Measurements from ENCODE around the gene FSTL1. TPM values are rescaled to one million over a fixed set of nuclear protein-coding genes. Genes with fewer than 3 reads are reported as not detected.

The FSTL1 gene
- total and polyA plus RNA-seq, 2 of the 8 experiments (the other 6 are each of a cell fraction or from before 2014, with no cell fraction given): 158 to 516 TPM

DNA sequence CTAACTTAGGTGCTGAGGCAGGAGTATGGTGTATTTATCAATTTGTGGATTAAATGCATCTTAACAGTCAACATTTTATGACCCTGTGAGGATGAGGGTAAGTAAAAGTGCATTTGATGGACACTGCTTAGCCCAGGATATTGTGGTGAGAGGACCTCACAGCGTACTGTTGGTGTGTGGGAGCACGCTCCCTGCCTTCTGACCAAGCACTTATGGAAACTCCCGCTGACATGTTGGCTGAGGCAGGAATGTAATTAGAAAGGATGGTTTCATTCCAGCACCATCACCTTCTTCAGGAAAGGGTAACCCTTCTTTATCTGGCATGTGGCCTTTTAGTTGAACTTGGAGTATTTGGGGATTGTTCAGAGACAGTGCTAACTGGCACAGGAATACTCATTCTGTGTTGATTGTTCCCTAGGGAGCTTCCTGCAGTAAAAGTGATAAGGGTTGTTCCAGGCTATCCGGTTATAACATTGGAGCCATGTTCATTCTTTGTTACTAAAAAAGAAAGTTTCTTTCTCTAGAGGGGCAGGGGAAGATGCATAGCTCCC, 11.7 kb upstream of the FSTL1 start:
- DNase-seq (ENCODE audit: low read depth in 1 of 2, low spot score in 2 of 2) (no peak), FAIRE-seq (no peak)
- H2BK5ac ChIP-seq (ENCODE audit: low read depth, low read length): no peak overlapping the region
- no peak overlapping the region for H3K4me3 ChIP-seq (ENCODE audit: extremely low read depth in 1 of 4, insufficient read depth in 2 of 4, low read depth in 3 of 4, low read length in 4 of 4)
- H4K91ac ChIP-seq (replicated peaks; ENCODE audit: insufficient read length, low read length): no peak overlapping the region
- H4K8ac ChIP-seq (ENCODE audit: extremely low read depth, insufficient read depth, low read length): no peak overlapping the region
- H2BK120ac ChIP-seq (replicated peaks; ENCODE audit: low read depth, low read length): no peak overlapping the region
- no peak overlapping the region for H3K9ac ChIP-seq (replicated peaks in 1 of 4; ENCODE audit: extremely low read depth in 1 of 4, low read depth in 3 of 4, low read length in 3 of 4)
- CTCF ChIA-PET (ENCODE audit: partially characterized antibody): interaction anchor here (0.7 to 3.5 kb wide), 17 partner anchors 8 to 219 kb away, joined by 3 to 11 read pairs (median 4); partner anchors contain the start of gene FSTL1
- no peak overlapping the region for H2BK20ac ChIP-seq (ENCODE audit: low read length)
- H3K27ac ChIP-seq (ENCODE audit: low read depth, low read length): no peak overlapping the region
- H3K36me3 ChIP-seq (ENCODE audit: control insufficient read depth in 2 of 4, insufficient read depth in 4 of 4, low read length in 3 of 4): no peaks in the 10 kb centered on the region
- H3K14ac ChIP-seq (ENCODE audit: insufficient read length): no peak overlapping the region
- 95% methylated on average over 4 of the region's 4 CpGs; no CpG with 5 or more reads in 1 of the 2 experiments for WGBS, 2 experiments (ENCODE audit: extremely low coverage in 1 of 2, insufficient coverage in 1 of 2, insufficient read length in 1 of 2, insufficient replicate concordance in 2 of 2, low coverage in 1 of 2, low lambda C conversion rate in 2 of 2, missing lambda C conversion rate in 1 of 2)
- no peak overlapping the region for H3K4me2 ChIP-seq (ENCODE audit: insufficient read depth in 1 of 2, low read depth in 2 of 2, low read length in 2 of 2)
- H4K5ac ChIP-seq (ENCODE audit: insufficient read length, low read depth, low read length): no peak overlapping the region
- no peaks in the 10 kb centered on the region for H3K79me2 ChIP-seq (ENCODE audit: control insufficient read depth in 1 of 2, insufficient read depth in 2 of 2, low read length in 2 of 2)
- peaks cover 0 to 11% (median 2%) of the 10 kb centered on the region in 4 experiments; a peak in 2 of 7 replicates for H3K4me1 ChIP-seq (replicated peaks in 1 of 4; ENCODE audit: control insufficient read depth in 3 of 4, insufficient read depth in 4 of 4, low read length in 3 of 4)
- TF ChIP-seq SAP30 (IDR thresholded peaks at IDR 0.05; ENCODE audit: insufficient read depth, insufficient replicate concordance, low read length) (no peak), NRF1 (IDR thresholded peaks at IDR 0.05; ENCODE audit: low read depth, low read length) (no peak), HDAC2 (IDR thresholded peaks at IDR 0.05; ENCODE audit: borderline replicate concordance in 1 of 2, low read depth in 2 of 2, low read length in 2 of 2) (no peak), EP300 (IDR thresholded peaks at IDR 0.05; ENCODE audit: borderline replicate concordance in 1 of 2, low read depth in 2 of 2, low read length in 2 of 2) (no peak), ASH2L (IDR thresholded peaks at IDR 0.05; ENCODE audit: low read length) (no peak), RBBP5 (IDR thresholded peaks at IDR 0.05; ENCODE audit: borderline replicate concordance, low read depth, low read length) (no peak), HDAC6 (IDR thresholded peaks at IDR 0.05; ENCODE audit: low read depth, low read length) (no peak), SP1 (IDR thresholded peaks at IDR 0.05; ENCODE audit: low read depth, low read length) (no peak)
- peak overlapping the region; percentile 50; the same call in 1 of the 2 replicates for H2BK12ac ChIP-seq (ENCODE audit: low read depth, low read length)
- H2AFZ ChIP-seq (ENCODE audit: low read length): no peak overlapping the region
- H2AK5ac ChIP-seq (ENCODE audit: low read depth, low read length): no peak overlapping the region
- no peaks in the 10 kb centered on the region; the same call in none of the 2 replicates for H3K23me2 ChIP-seq (ENCODE audit: low read depth, low read length)
- no peak overlapping the region for H2BK15ac ChIP-seq (ENCODE audit: low read length)
- no peaks in the 10 kb centered on the region for H3K9me3 ChIP-seq (ENCODE audit: insufficient read depth in 2 of 2, low read depth in 1 of 2, low read length in 1 of 2)
- 0 out of 7 replicates have a peak, but pooled peaks cover 0 to 3% (median 0%) of the 10 kb centered on the region in 4 experiments for H3K27me3 ChIP-seq (replicated peaks in 1 of 4; ENCODE audit: control insufficient read depth in 3 of 4, extremely low read depth in 1 of 4, insufficient read depth in 3 of 4, low read length in 3 of 4)
- POLR2A ChIA-PET (ENCODE audit: partially characterized antibody): interaction anchor here (1.3 to 2.1 kb wide), 3 partner anchors 12 to 16 kb away, joined by 4 to 6 read pairs (median 5); partner anchors contain the start of gene FSTL1
- no peak overlapping the region for H3K23ac ChIP-seq (ENCODE audit: insufficient read length)
- H4K20me1 ChIP-seq (replicated peaks in 1 of 2; ENCODE audit: control insufficient read depth in 1 of 2, insufficient read depth in 2 of 2, low read length in 2 of 2): no peaks in the 10 kb centered on the region
- H3K4ac ChIP-seq (replicated peaks; ENCODE audit: insufficient read length, low read depth, low read length): no peak overlapping the region
- H3K56ac ChIP-seq (replicated peaks; ENCODE audit: insufficient read length, low read depth, low read length): no peak overlapping the region
- no peak overlapping the region for H3K18ac ChIP-seq (ENCODE audit: extremely low read depth, low read length)
- no peaks in the 10 kb centered on the region for H3K79me1 ChIP-seq (ENCODE audit: low read depth, low read length)
